NCI-H510A treated with DMSO at 0.1 percent for 48 hours (cell line): ENCODE results near the gene CYP26B1.

Experiments
- DNase-seq: peaks from one replicate; lab custom pipeline; 2025; lab: John Stamatoyannopoulos, UW

Gene CYP26B1

GRCh38 chr2:72082887-72083286 lies 64.8 kb downstream of the CYP26B1 start:
- no peak for DNase-seq

- DNase-seq, result no peak
These were observed 65.6 kb downstream of the CYP26B1 start for GRCh38 chr2:72082021-72082601.

- DNase-seq, result no peak
These were observed 66.2 kb downstream of the CYP26B1 start for GRCh38 chr2:72081451-72081850.

GRCh38 chr2:72080286-72081145 lies 67.1 kb downstream of the CYP26B1 start:
- DNase-seq, result no peak
